Fibroblast of villous mesenchyme (primary cell): ENCODE measurements around the gene ITGA7. TPM values are rescaled to one million over a fixed set of nuclear protein-coding genes. Genes with fewer than 3 reads are reported as not detected.
"Not testable (repeated sequence)": the region's sequence is repeated elsewhere in the genome, so short reads cannot be mapped to it uniquely, and the experiment has no call there.

Source experiments
- DNase-seq: peaks from one replicate; pipeline ENCODE4 v3.0.0-alpha.2; 2010; ENCODE audit warnings: low read depth
- H3K4me3 ChIP-seq: 2 replicates; pipeline ENCODE4 v1.5.1; 2011; ENCODE audit warnings: low read depth, mild to moderate bottlenecking, low read length
- total RNA-seq: library from RNA; depleted of rRNA; stranded (reverse); fragments of >200 nt; gene quantifications from 2 replicates; pipeline ENCODE4 v1.2.3, GENCODE V29; 2012
- TF ChIP-seq, protein P1 (sequence below): IDR thresholded peaks from 2 replicates; pipeline ENCODE4 v1.5.1; 2012; ENCODE audit warnings: low read depth, mild to moderate bottlenecking, low read length; ENCODE audit not compliant: insufficient read depth

The ITGA7 gene
- total RNA-seq, 1 donor, result 1.3 TPM

DNA sequence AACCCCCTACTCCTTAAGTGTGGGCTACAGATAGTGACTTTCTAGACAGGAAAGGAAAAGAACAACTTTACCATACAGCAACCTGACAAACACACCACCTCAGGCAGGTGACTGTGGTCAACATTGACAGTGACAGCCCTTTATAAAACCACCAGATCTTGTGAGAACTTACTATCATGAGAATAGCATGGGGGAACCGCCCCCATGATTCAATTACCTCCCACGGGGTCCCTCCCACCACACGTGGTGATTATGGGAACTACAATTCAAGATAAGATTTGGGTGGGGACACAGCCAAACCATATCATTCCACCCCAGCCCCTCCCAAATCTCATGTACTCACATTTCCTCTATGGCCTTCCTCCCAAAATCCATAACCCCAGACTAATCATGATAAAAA is 54.7 kb downstream of the ITGA7 start:
- H3K4me3 ChIP-seq, result no peak overlapping the region
- TF ChIP-seq, protein P1, sequence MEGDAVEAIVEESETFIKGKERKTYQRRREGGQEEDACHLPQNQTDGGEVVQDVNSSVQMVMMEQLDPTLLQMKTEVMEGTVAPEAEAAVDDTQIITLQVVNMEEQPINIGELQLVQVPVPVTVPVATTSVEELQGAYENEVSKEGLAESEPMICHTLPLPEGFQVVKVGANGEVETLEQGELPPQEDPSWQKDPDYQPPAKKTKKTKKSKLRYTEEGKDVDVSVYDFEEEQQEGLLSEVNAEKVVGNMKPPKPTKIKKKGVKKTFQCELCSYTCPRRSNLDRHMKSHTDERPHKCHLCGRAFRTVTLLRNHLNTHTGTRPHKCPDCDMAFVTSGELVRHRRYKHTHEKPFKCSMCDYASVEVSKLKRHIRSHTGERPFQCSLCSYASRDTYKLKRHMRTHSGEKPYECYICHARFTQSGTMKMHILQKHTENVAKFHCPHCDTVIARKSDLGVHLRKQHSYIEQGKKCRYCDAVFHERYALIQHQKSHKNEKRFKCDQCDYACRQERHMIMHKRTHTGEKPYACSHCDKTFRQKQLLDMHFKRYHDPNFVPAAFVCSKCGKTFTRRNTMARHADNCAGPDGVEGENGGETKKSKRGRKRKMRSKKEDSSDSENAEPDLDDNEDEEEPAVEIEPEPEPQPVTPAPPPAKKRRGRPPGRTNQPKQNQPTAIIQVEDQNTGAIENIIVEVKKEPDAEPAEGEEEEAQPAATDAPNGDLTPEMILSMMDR, result no peak
- no peak for DNase-seq

GRCh38 chr12:55652352-55652751 is 55.4 kb downstream of the ITGA7 start:
- no peak overlapping the region for H3K4me3 ChIP-seq
- TF ChIP-seq, protein P1, result no peak
- DNase-seq, result no peak

DNA sequence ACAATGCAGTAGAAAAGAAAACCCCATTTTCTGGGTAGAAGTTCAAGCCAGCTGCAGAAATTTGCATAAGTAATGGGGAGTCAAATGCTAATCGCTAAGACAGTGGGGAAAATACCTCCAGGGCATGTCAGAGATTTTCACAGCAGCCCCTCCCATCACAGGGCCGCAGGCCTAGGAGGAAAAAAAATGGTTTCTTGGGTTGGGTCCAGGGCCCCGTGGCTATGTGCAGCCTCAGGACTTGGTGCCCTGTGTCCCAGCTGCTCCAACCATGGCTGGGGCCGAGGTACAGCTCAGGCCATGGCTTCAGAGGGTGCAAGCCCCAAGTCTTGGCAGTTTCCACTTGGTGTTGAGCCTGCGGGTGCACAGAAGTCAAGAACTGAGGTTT is 56.4 kb downstream of the ITGA7 start:
- no peak for DNase-seq
- TF ChIP-seq, protein P1, result no peak
- no peak overlapping the region for H3K4me3 ChIP-seq

DNA sequence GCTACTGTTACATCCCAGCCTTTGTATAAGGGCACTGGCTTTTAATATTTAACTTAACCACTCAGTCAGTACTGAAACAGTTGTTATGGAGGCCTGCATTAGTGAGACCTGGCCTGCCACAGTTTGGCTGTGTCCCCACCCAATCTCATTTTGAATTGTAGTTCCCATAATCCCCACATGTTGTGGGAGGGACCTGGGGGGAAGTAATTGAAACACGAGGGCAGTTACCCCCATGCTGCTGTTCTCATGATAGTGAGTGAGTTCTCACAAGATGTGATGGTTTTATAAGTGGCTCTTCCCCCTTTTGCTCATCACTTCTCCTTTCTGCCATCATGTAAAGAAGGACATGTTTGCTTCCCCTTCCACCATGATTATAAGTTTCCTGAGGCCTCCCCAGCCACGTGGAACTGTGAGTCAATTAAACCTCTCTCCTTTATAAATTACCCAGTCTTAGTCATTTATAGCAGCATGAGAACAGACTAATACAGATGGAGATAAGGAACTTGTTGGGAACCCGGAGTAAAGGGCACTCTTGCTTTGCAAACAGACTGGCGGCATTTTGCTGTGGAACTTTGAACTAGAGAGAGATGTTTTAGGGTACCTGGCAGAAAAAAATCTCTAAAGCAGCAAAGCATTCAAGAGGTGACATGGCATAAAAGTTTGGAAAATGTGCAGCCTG is 56.9 kb downstream of the ITGA7 start:
- not testable (repeated sequence) for DNase-seq, H3K4me3 ChIP-seq

GRCh38 chr12:55647027-55647426 is 60.7 kb downstream of the ITGA7 start:
- TF ChIP-seq, protein P1, result no peak
- no peak overlapping the region for H3K4me3 ChIP-seq
- DNase-seq, result no peak

- DNase-seq, result no peak
- H3K4me3 ChIP-seq, result no peak overlapping the region
- TF ChIP-seq, protein P1, result no peak
Observed at GRCh38 chr12:55644591-55644990, 63.1 kb downstream of the ITGA7 start.

- no peak overlapping the region for H3K4me3 ChIP-seq
- DNase-seq, result no peak
- TF ChIP-seq, protein P1, result no peak
Observed at GRCh38 chr12:55642669-55643068, 65.0 kb downstream of the ITGA7 start.
